GM10266 (cell line): ENCODE data around the gene SERPINB13.

ENCODE experiments used
- DNase-seq: peaks from one replicate; pipeline ENCODE4 v3.0.0; 2012; ENCODE audit errors: extremely low spot score
- TF ChIP-seq, protein P1 (sequence below): IDR thresholded peaks from 2 replicates; pipeline ENCODE4 v1.5.1; 2012; ENCODE audit warnings: mild to moderate bottlenecking, low read depth; ENCODE audit not compliant: control insufficient read depth, insufficient read depth; ENCODE audit errors: missing control alignments

Gene SERPINB13

DNA sequence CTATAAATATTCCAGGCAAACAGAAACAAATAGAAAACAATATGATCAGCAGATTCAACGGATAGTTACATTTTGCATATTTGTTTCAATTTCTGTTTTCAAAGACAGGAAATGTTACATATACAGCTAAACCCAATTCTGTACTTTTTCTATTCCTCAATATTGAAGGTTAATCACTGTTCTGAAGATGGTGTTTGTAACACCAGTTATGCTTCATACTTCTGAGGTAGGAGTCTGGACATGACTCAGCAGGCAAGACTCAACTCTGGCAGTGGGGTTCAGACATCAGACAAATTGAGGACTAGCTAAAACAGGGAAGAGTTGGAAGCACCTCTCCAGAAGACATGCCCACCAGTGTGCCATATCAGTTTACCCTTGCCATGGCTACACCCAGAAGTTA, 16.6 kb downstream of the SERPINB13 start:
- peak; percentile 42 for DNase-seq
- TF ChIP-seq, protein P1, sequence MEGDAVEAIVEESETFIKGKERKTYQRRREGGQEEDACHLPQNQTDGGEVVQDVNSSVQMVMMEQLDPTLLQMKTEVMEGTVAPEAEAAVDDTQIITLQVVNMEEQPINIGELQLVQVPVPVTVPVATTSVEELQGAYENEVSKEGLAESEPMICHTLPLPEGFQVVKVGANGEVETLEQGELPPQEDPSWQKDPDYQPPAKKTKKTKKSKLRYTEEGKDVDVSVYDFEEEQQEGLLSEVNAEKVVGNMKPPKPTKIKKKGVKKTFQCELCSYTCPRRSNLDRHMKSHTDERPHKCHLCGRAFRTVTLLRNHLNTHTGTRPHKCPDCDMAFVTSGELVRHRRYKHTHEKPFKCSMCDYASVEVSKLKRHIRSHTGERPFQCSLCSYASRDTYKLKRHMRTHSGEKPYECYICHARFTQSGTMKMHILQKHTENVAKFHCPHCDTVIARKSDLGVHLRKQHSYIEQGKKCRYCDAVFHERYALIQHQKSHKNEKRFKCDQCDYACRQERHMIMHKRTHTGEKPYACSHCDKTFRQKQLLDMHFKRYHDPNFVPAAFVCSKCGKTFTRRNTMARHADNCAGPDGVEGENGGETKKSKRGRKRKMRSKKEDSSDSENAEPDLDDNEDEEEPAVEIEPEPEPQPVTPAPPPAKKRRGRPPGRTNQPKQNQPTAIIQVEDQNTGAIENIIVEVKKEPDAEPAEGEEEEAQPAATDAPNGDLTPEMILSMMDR, result no peak

DNA sequence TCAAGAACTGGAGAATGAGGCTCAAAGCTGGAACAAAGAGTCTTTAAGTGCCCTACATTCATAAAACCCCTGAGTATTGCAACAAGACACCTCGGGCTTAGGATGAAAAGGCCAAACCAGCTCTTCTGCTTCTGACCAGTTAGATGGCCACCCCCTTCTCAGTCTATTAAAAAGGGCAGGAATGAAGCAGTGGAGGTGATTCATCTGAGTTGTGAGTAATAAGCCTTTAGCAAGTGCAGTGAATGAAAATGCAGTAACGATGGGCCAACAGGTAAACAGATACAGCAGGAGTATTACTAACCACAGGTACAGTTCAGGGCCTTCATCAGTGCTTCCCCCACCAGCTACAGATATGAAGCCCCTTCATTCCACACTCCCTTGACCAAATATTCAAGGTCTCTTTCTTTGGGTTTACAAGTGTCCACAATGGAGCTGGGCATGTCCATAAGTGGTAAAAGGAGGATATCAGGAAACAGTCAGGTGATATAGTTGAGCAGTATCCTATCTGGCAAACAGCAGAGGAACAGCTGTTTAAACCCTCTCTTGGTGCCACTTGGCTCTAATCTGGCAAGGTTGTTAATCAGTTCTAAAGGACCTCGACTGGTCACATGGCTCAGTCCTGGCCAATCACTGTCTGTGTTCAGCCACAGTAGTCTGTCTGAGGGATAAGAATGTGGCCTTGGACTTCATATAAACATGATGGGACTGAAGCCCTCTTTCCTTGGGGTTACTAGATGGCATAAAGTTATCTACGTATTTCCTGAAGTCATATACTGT, 17.8 kb downstream of the SERPINB13 start:
- no peak for DNase-seq
- TF ChIP-seq, protein P1, result no peak

DNA sequence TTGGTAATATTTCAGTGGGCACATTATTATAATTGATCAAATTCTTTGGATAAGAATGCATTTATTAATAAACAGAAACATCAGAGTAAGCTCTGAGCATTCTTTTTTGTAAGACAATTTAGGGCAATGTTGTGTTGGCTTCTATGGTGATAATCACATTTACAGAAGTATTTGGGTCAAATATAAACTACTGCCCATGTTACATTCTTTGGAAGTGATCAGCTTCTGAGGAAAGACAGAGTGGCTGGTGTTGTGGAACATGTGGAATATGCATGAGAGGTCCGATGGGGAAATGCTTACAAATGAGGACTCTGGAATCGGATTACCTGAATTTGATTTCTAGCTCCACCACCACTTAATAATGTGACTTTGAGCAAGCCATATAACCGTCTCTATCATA, 19.4 kb downstream of the SERPINB13 start:
- DNase-seq, result no peak
- TF ChIP-seq, protein P1, result no peak

DNA sequence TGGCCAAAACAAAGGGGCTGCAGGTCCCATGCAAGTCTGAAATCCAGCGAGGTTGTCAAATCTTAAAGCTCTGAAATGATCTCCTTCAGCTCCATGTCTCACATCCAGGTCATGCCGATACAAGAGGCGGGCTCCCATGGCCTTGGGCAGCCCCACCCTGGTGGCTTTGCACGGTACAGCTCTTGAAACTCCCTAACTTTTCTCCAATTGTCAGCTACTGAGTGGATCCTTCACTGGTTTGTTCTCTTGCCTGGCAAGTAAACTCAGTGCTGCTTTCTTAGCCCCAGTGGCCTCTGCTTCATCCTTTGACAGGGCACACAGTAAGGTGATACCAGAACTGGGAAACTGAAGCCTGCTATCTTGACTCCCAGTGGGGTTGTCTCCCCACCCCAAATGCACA, 26.3 kb downstream of the SERPINB13 start:
- TF ChIP-seq, protein P1, result no peak
- DNase-seq, result no peak

DNA sequence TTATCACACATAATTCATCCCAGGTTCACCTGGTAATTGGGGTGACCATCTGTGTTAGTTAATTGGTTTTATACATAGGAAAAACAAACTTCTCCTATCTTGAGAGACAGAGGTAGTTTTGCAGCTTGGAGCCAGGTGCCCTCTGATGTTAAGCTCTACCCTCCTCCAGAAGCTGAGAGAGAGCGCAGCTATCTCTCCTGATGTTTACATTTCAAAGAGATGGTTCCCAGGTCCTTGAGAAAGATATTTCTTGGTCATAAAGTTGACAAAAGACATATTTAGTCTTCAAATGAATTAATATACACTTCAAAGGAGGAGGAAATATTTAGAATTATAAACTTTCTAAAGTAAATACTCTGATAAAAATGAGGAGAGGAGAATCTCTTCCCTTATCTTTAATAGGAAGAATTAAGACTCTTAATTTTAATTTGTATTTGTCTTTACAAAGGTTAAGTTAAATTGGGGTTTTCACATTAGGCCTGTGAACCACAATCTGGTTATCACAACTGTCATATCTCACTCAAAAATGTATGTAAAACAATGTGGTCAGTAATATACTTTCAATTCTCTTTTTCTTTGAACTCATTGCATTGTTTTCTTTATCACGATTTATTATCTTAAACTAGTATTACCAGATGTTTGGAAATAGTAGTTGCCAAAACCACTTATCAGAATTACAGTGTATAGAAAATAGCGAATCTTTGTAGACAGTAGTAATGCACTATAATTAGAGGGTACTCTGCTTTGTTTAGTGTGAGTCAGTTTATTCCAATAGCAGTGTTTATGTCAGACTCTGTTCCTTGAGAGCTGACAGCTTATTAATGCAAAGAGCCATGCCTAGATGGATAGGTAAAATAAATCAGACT, 30.1 kb downstream of the SERPINB13 start:
- TF ChIP-seq, protein P1, result no peak
- DNase-seq, result no peak

DNA sequence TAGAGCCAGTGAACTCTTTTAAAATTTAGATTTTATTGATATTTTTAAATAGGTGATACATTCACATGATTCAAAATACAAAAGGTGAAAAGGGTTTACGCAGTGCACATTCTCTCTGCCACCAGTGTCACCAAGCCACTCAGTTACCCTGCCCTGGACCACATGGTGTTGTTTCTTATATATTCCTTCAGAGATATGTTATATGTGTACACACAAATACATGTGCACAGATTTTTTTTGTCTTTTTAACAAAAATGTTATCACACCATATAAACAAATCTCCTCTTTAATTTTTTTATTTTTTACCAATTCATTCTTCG, 30.7 kb downstream of the SERPINB13 start:
- DNase-seq, result no peak
- TF ChIP-seq, protein P1, result no peak

DNA sequence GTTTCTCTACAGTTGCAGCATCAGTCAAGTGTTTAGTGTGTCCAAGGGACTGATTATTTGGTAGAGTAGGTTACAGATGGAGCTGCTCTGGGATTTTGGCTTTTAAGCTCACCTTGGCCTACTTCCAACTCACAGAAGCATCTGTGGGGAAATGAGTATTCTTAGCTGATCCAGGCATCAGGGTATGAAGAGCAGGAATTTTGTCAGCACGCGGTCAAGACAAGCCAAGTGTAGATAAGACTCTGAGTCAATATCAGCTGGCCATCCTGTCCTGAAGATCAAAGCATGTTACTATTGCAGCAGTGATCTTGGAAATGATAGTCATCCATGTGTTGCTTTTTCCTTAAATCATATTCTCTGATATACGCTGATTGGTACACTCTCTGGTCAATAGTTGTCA, 32.5 kb downstream of the SERPINB13 start:
- DNase-seq, result no peak
- TF ChIP-seq, protein P1, result no peak
